ENCODE data around the gene KIF5B. TPM values are rescaled to one million over a fixed set of nuclear protein-coding genes. Genes with fewer than 3 reads are reported as not detected.
A peak's percentile ranks its signal among the peaks of the same experiment; 100 is the strongest.

KIF5B gene
- total RNA-seq, 1 experiment from 2014 or later = 117 TPM

GRCh38 chr10:32059472-32059871 lies 3.2 kb upstream of the KIF5B start (continued):
- TF ChIP-seq REST (IDR thresholded peaks at IDR 0.05; ENCODE audit: low read depth) (no peak), FOSL1 (IDR thresholded peaks at IDR 0.05; ENCODE audit: low read depth) (no peak), SRF (IDR thresholded peaks at IDR 0.05; ENCODE audit: low read depth) (no peak), SIN3A (IDR thresholded peaks at IDR 0.05; ENCODE audit: low read depth) (no peak), MAX (IDR thresholded peaks at IDR 0.05) (no peak), JUND (IDR thresholded peaks at IDR 0.05) (no peak), ATF3 (IDR thresholded peaks at IDR 0.05) (no peak)

- Histone ChIP-seq H3K36me3 (ENCODE audit: control insufficient read depth in 1 of 2, insufficient read depth in 2 of 2, low read length in 2 of 2) (no peaks in the 10 kb centered on the region), H3K4me2 (ENCODE audit: low read length) (peak overlapping the region; percentile 91), H3K27me3 (ENCODE audit: insufficient read depth, low read length) (no peaks in the 10 kb centered on the region), H3K27ac (ENCODE audit: low read depth, low read length) (peak overlapping the region; percentile 94), H3K9me2 (ENCODE audit: insufficient read depth) (no peaks in the 10 kb centered on the region), H2AFZ (ENCODE audit: low read depth, low read length, poor library complexity, severe bottlenecking) (no peak overlapping the region), H3K4me3 (replicated peaks in 1 of 2; ENCODE audit: low read depth in 1 of 2, low read length in 2 of 2) (peak overlapping the region; percentile 86 to 96), H3K4me1 (ENCODE audit: control insufficient read depth in 1 of 2, insufficient read depth in 2 of 2, low read length in 2 of 2) (peaks cover 8 to 26% of the 10 kb centered on the region in 2 experiments), H3K9ac (ENCODE audit: low read length) (peak overlapping the region; percentile 86), H3K9me3 (ENCODE audit: control insufficient read depth in 1 of 2, insufficient read depth in 1 of 2, low read depth in 1 of 2, low read length in 2 of 2) (no peaks in the 10 kb centered on the region), H3K79me2 (ENCODE audit: insufficient read depth, low read length) (peaks cover 41% of the 10 kb centered on the region), H4K20me1 (ENCODE audit: insufficient read depth) (peaks cover 29% of the 10 kb centered on the region; the same call in 1 of the 2 replicates)
- ChIA-PET CTCF (no interaction called here), RAD21 (ENCODE audit: low non-redundant PET in 1 of 2, low total read pairs in 2 of 2, uncharacterized antibody in 2 of 2, unreplicated experiment in 2 of 2) (no interaction called here), POLR2A (no interaction called here)
- no TSS peak for BruUV-seq (replicated peaks)
- no peak for DNase-seq (ENCODE audit: low read depth, low spot score)
- TF ChIP-seq MAX (IDR thresholded peaks at IDR 0.05) = no peak
- no peak for TF ChIP-seq SRF (IDR thresholded peaks at IDR 0.05; ENCODE audit: low read depth)
- no peak for TF ChIP-seq ZNF274 (IDR thresholded peaks at IDR 0.05; ENCODE audit: low read depth, low read length)
- no peak for TF ChIP-seq CBX3 (IDR thresholded peaks at IDR 0.05; ENCODE audit: low read depth)
- TF ChIP-seq ATF3 (IDR thresholded peaks at IDR 0.05) = no peak
- no peak for TF ChIP-seq JUND (IDR thresholded peaks at IDR 0.05)
- no peak for TF ChIP-seq ZBTB33 (IDR thresholded peaks at IDR 0.05; ENCODE audit: extremely low read depth, insufficient replicate concordance, low read length)
- no peak for TF ChIP-seq EZH2phosphoT487 (IDR thresholded peaks at IDR 0.05; ENCODE audit: borderline replicate concordance)
- no peak for TF ChIP-seq SP1 (IDR thresholded peaks at IDR 0.05; ENCODE audit: low read depth)
- TF ChIP-seq YY1 (IDR thresholded peaks at IDR 0.05; ENCODE audit: extremely low read depth, insufficient replicate concordance, low read depth, low read length) = no peak
- intact Hi-C loops (cut with micrococcal nuclease) = loop anchor here (5.0 to 10.0 kb wide), 3 partner anchors 80 to 308 kb away; no protein-coding TSS in a partner anchor
- no peak for ATAC-seq
Observed at GRCh38 chr10:32057036-32057372, 779 bp upstream of the KIF5B start.

Measured in HCT116 (cell line).